Gastroesophageal sphincter (tissue), 4 donors: Measurements from ENCODE around the gene LYSMD4. TPM values are rescaled to one million over a fixed set of nuclear protein-coding genes. Genes with fewer than 3 reads are reported as not detected.
"Not testable (repeated sequence)": the region's sequence is repeated elsewhere in the genome, so short reads cannot be mapped to it uniquely, and the experiment has no call there.

ENCODE experiments used
- ATAC-seq: fragments of 150-250 bp; one replicate; pipeline ENCODE4 v1.9.1; 2016; ENCODE audit warnings: mild to moderate bottlenecking, moderate library complexity
- H3K27ac ChIP-seq, 4 donors: fragments of 200-600 bp; sonication (generic) in 3 of 4; 1 replicate in 3 of 4; 2 replicates in 1 of 4; pipeline ENCODE4 v1.5.1; 2016 to 2019
- H3K27me3 ChIP-seq: fragments of 200-600 bp; sonication (generic); one replicate; pipeline ENCODE4 v1.5.1; 2019
- H3K36me3 ChIP-seq, 2 donors: fragments of 200-600 bp; sonication (generic); one replicate each; pipeline ENCODE4 v1.5.1; 2019; ENCODE audit warnings: control low read depth in 1 of 2
- H3K4me1 ChIP-seq, 3 donors: fragments of 200-600 bp; sonication (generic); 1 replicate in 2 of 3; 2 replicates in 1 of 3; pipeline ENCODE4 v1.5.1; 2016 to 2019; ENCODE audit warnings: control low read depth in 2 of 3
- H3K4me3 ChIP-seq, 2 donors: fragments of 200-600 bp; sonication (generic); one replicate each; pipeline ENCODE4 v1.5.1; 2019; ENCODE audit warnings: mild to moderate bottlenecking in 1 of 2, moderate library complexity in 1 of 2
- H3K9me3 ChIP-seq, 3 donors: fragments of 200-600 bp; sonication (generic); one replicate each; pipeline ENCODE4 v1.5.1; 2017 to 2019; ENCODE audit warnings: control low read depth in 2 of 3
- CTCF ChIP-seq, 4 experiments: fragments of 200-600 bp in 2 of 4; fragments of 450-650 bp in 2 of 4; sonication (generic) in 1 of 4; IDR thresholded peaks; one replicate each; pipeline ENCODE4 v1.5.1; 2017 to 2019; ENCODE audit warnings: antibody characterized with exemption in 4 of 4, mild to moderate bottlenecking in 2 of 4, moderate library complexity in 2 of 4
- EP300 ChIP-seq: sonication (generic); formaldehyde crosslinking; IDR thresholded peaks from one replicate; pipeline ENCODE4 v1.6.1; 2017; ENCODE audit warnings: antibody characterized with exemption, mild to moderate bottlenecking
- POLR2A ChIP-seq, 2 donors: fragments of 450-650 bp; IDR thresholded peaks; one replicate each; pipeline ENCODE4 v1.6.1; 2017; ENCODE audit warnings: antibody characterized with exemption in 2 of 2, mild to moderate bottlenecking in 2 of 2, moderate library complexity in 1 of 2
- POLR2AphosphoS5 ChIP-seq: sonication (generic); formaldehyde crosslinking; IDR thresholded peaks from one replicate; pipeline ENCODE4 v1.6.1; 2017; ENCODE audit warnings: antibody characterized with exemption
- WGBS, 2 donors: methylation state at CpG; one replicate each; pipeline ENCODE4 v1.1.5; 2018; ENCODE audit warnings: low coverage in 1 of 2; 5-methylcytosine and 5-hydroxymethylcytosine counted together
- total RNA-seq, 4 donors: library from RNA; depleted of rRNA; stranded (reverse); fragments of >200 nt; gene quantifications; one replicate each; pipeline ENCODE4 v1.1.0, GENCODE V29; 2016

LYSMD4 gene
- total RNA-seq, 4 donors from 2014 or later: 7.6 to 18.7 (median 13.6) TPM

GRCh38 chr15:99762288-99762687 is 29.1 kb upstream of the LYSMD4 start:
- no peaks in the 10 kb centered on the region for H3K9me3 ChIP-seq
- no peak overlapping the region for H3K4me3 ChIP-seq
- ATAC-seq: no peak
- no peak for TF ChIP-seq EP300
- TF ChIP-seq POLR2AphosphoS5: no peak
- no peak for TF ChIP-seq CTCF (IDR thresholded peaks at IDR 0.05)
- no peak for TF ChIP-seq POLR2A (IDR thresholded peaks at IDR 0.05)
- H3K27me3 ChIP-seq: no peaks in the 10 kb centered on the region
- H3K4me1 ChIP-seq: no peaks in the 10 kb centered on the region
- 90% methylated on average over 1 of the region's 1 CpG; no CpG with 5 or more reads in 1 of the 2 donors for WGBS, 2 donors
- H3K36me3 ChIP-seq: no peaks in the 10 kb centered on the region
- H3K27ac ChIP-seq: no peak overlapping the region

GRCh38 chr15:99755692-99756409 is 22.6 kb upstream of the LYSMD4 start:
- Histone ChIP-seq H3K9me3 (no peaks in the 10 kb centered on the region), H3K4me1 (peaks cover 0 to 6% (median 0%) of the 10 kb centered on the region in 3 donors), H3K27ac (no peak overlapping the region), H3K27me3 (no peaks in the 10 kb centered on the region), H3K4me3 (no peak overlapping the region), H3K36me3 (no peaks in the 10 kb centered on the region)
- ATAC-seq: peak; percentile 72
- WGBS, 2 donors: 7 to 17% methylated on average over 1 to 7 of the region's 7 CpGs
- peak; percentile 66 to 88 (median 76) for TF ChIP-seq CTCF (IDR thresholded peaks at IDR 0.05)
- TF ChIP-seq EP300: no peak

- H3K27me3 ChIP-seq: no peaks in the 10 kb centered on the region
- H3K36me3 ChIP-seq: no peaks in the 10 kb centered on the region
- ATAC-seq: no peak
- no peak overlapping the region for H3K27ac ChIP-seq
- no peak overlapping the region for H3K4me3 ChIP-seq
- peaks cover 0 to 6% (median 0%) of the 10 kb centered on the region in 3 donors for H3K4me1 ChIP-seq
- TF ChIP-seq POLR2A (IDR thresholded peaks at IDR 0.05): no peak
- WGBS, 2 donors: 100% methylated on average over 1 to 2 of the region's 4 CpGs
- no peaks in the 10 kb centered on the region for H3K9me3 ChIP-seq
These were observed 19.8 kb upstream of the LYSMD4 start for GRCh38 chr15:99753066-99753465.

GRCh38 chr15:99752556-99752955 is 19.3 kb upstream of the LYSMD4 start:
- peaks cover 0 to 6% (median 0%) of the 10 kb centered on the region in 3 donors for H3K4me1 ChIP-seq
- WGBS, 2 donors: no CpG with 5 or more reads among the region's 4 CpGs
- H3K36me3 ChIP-seq: no peaks in the 10 kb centered on the region
- H3K4me3 ChIP-seq: no peak overlapping the region
- ATAC-seq: no peak
- H3K27me3 ChIP-seq: no peaks in the 10 kb centered on the region
- no peak overlapping the region for H3K27ac ChIP-seq
- no peak for TF ChIP-seq POLR2AphosphoS5
- TF ChIP-seq EP300: no peak
- no peak for TF ChIP-seq POLR2A (IDR thresholded peaks at IDR 0.05)
- no peak for TF ChIP-seq CTCF (IDR thresholded peaks at IDR 0.05)
- no peaks in the 10 kb centered on the region for H3K9me3 ChIP-seq

- ATAC-seq, H3K27me3 ChIP-seq, H3K4me3 ChIP-seq, H3K9me3 ChIP-seq, H3K4me1 ChIP-seq, H3K27ac ChIP-seq, H3K36me3 ChIP-seq: not testable (repeated sequence)
- 82 to 83% methylated on average over 5 to 10 of the region's 11 CpGs for WGBS, 2 donors
These were observed 17.1 kb upstream of the LYSMD4 start for GRCh38 chr15:99750326-99750725.

GRCh38 chr15:99749386-99749785 is 16.1 kb upstream of the LYSMD4 start:
- TF ChIP-seq POLR2AphosphoS5: no peak
- no peak for TF ChIP-seq CTCF (IDR thresholded peaks at IDR 0.05)
- no peak for TF ChIP-seq POLR2A (IDR thresholded peaks at IDR 0.05)
- no peak for TF ChIP-seq EP300
- no peaks in the 10 kb centered on the region for H3K27me3 ChIP-seq
- ATAC-seq: no peak
- H3K4me1 ChIP-seq: no peaks in the 10 kb centered on the region
- WGBS, 2 donors: 53 to 66% methylated on average over 4 to 6 of the region's 6 CpGs
- H3K36me3 ChIP-seq: no peaks in the 10 kb centered on the region
- H3K9me3 ChIP-seq: no peaks in the 10 kb centered on the region
- no peak overlapping the region for H3K27ac ChIP-seq
- H3K4me3 ChIP-seq: no peak overlapping the region
